Measurements from ENCODE around the gene C16orf96. TPM values are rescaled to one million over a fixed set of nuclear protein-coding genes. Genes with fewer than 3 reads are reported as not detected.

C16orf96 gene
- total RNA-seq, 1 donor from 2014 or later: 0.45 TPM

- peak; percentile 78 to 90 for DNase-seq (ENCODE audit: low spot score in 2 of 2, unreplicated experiment in 2 of 2)
- TF ChIP-seq, protein P1, sequence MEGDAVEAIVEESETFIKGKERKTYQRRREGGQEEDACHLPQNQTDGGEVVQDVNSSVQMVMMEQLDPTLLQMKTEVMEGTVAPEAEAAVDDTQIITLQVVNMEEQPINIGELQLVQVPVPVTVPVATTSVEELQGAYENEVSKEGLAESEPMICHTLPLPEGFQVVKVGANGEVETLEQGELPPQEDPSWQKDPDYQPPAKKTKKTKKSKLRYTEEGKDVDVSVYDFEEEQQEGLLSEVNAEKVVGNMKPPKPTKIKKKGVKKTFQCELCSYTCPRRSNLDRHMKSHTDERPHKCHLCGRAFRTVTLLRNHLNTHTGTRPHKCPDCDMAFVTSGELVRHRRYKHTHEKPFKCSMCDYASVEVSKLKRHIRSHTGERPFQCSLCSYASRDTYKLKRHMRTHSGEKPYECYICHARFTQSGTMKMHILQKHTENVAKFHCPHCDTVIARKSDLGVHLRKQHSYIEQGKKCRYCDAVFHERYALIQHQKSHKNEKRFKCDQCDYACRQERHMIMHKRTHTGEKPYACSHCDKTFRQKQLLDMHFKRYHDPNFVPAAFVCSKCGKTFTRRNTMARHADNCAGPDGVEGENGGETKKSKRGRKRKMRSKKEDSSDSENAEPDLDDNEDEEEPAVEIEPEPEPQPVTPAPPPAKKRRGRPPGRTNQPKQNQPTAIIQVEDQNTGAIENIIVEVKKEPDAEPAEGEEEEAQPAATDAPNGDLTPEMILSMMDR (IDR thresholded peaks at IDR 0.05; ENCODE audit: unreplicated experiment): no peak
- Mint-ChIP-seq H3K4me1 (peaks cover 11% of the 10 kb centered on the region), H3K9me3 (peaks cover 10% of the 10 kb centered on the region), H3K27ac (peak within 1 kb of the TSS; percentile 71), H3K36me3 (peaks cover 9% of the 10 kb centered on the region), H3K4me3 (peak within 1 kb of the TSS; percentile 63), H3K27me3 (ENCODE audit: low read depth) (peaks cover 19% of the 10 kb centered on the region)
Observed at GRCh38 chr16:4538350-4539235, 17.5 kb upstream of the C16orf96 start, which contains the start of gene CDIP1. CDIP1 (minus strand) TSS chr16:4538773; CDS start chr16:4514130, 24,643 bp downstream.

GRCh38 chr16:4539716-4540284 is 16.3 kb upstream of the C16orf96 start:
- Mint-ChIP-seq H3K36me3 (peaks cover 7% of the 10 kb centered on the region), H3K4me1 (peaks cover 10% of the 10 kb centered on the region), H3K27ac (no peak overlapping the region), H3K4me3 (no peak overlapping the region), H3K9me3 (peaks cover 10% of the 10 kb centered on the region), H3K27me3 (ENCODE audit: low read depth) (peaks cover 19% of the 10 kb centered on the region)
- TF ChIP-seq, protein P1 (IDR thresholded peaks at IDR 0.05; ENCODE audit: unreplicated experiment): no peak
- DNase-seq (ENCODE audit: low spot score in 2 of 2, unreplicated experiment in 2 of 2): no peak

GRCh38 chr16:4544473-4544872 is 11.7 kb upstream of the C16orf96 start:
- Mint-ChIP-seq H3K27ac (no peak overlapping the region), H3K9me3 (peaks cover 7% of the 10 kb centered on the region), H3K4me3 (no peak overlapping the region), H3K4me1 (no peaks in the 10 kb centered on the region), H3K36me3 (peaks cover 7% of the 10 kb centered on the region), H3K27me3 (ENCODE audit: low read depth) (peaks cover 8% of the 10 kb centered on the region)
- DNase-seq (ENCODE audit: low spot score in 2 of 2, unreplicated experiment in 2 of 2): no peak
- TF ChIP-seq, protein P1 (IDR thresholded peaks at IDR 0.05; ENCODE audit: unreplicated experiment): no peak

GRCh38 chr16:4548124-4548523 is 8.0 kb upstream of the C16orf96 start:
- Mint-ChIP-seq H3K27ac (no peak overlapping the region), H3K27me3 (ENCODE audit: low read depth) (peaks cover 8% of the 10 kb centered on the region), H3K4me1 (no peaks in the 10 kb centered on the region), H3K9me3 (no peaks in the 10 kb centered on the region), H3K36me3 (no peaks in the 10 kb centered on the region), H3K4me3 (no peak overlapping the region)
- TF ChIP-seq, protein P1 (IDR thresholded peaks at IDR 0.05; ENCODE audit: unreplicated experiment): no peak
- DNase-seq (ENCODE audit: low spot score in 2 of 2, unreplicated experiment in 2 of 2): no peak

- peaks cover 9% of the 10 kb centered on the region for H3K27me3 Mint-ChIP-seq (ENCODE audit: low read depth)
- H3K4me3 Mint-ChIP-seq: no peak overlapping the region
- H3K27ac Mint-ChIP-seq: no peak overlapping the region
- no peaks in the 10 kb centered on the region for H3K4me1 Mint-ChIP-seq
- TF ChIP-seq, protein P1 (IDR thresholded peaks at IDR 0.05; ENCODE audit: unreplicated experiment): no peak
- H3K9me3 Mint-ChIP-seq: no peaks in the 10 kb centered on the region
- DNase-seq (ENCODE audit: low spot score in 2 of 2, unreplicated experiment in 2 of 2): no peak
- H3K36me3 Mint-ChIP-seq: no peaks in the 10 kb centered on the region
Observed at GRCh38 chr16:4550591-4550990, 5.5 kb upstream of the C16orf96 start.
